T47D (cell line): Measurements from ENCODE around the gene CLIC1.

Source experiments
- DNase-seq, 2 experiments: peaks; one replicate each; pipeline versions ENCODE4 v3.0.0 to v3.0.0-alpha.2; 2011 to 2012; ENCODE audit warnings: low read depth in 1 of 2, low spot score in 1 of 2
- JUND ChIP-seq: IDR thresholded peaks from 2 replicates; pipeline ENCODE4 v1.6.1; 2012; ENCODE audit warnings: low read depth
- in situ Hi-C: cut with HindIII; loops from 2 replicates; pipeline ENCODE4 v1.10.0; 2016; ENCODE audit warnings: low sequenced_read_pairs, low pct_unique_long_range_greater_than_20kb

CLIC1 gene

DNA sequence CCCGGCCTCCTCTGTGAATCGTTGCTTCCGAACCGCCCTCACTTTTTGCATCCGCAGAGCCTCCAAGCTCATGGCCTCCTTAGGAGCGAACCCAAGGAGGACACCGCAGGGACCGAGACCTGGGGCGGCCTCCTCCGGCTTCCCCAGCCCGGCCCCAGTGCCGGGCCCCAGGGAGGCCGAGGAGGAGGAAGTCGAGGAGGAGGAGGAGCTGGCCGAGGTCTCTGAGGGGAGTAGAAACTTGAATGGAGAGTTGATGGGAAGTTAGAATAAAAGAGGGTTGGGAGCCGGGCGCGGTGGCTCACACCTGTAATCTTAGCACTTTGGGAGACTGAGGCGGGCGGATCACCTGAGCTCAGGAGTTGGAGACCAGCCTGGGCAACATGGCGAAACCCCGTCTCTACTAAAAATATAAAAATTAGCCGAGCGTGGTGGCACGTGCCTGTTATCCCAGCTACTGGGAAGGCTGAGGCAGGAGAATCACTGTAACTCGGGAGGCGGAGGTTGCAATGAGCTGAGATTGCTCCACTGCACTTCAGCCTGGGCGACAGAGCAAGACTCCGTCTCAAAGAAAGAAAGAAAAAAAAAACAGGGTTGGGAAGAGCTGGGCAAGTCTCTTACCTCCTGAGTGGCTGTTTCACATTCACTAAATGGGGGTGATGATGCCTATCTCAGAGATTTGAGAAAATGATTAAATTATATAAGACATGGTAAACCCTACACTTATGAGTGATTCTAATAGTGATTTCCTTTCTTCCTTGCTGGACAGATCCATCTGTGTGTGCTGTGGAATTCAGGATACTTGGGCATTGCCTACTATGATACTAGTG lies 4.3 kb upstream of the CLIC1 start:
- no peak for TF ChIP-seq JUND
- in situ Hi-C loops, result no loop called here
- DNase-seq, result no peak

DNA sequence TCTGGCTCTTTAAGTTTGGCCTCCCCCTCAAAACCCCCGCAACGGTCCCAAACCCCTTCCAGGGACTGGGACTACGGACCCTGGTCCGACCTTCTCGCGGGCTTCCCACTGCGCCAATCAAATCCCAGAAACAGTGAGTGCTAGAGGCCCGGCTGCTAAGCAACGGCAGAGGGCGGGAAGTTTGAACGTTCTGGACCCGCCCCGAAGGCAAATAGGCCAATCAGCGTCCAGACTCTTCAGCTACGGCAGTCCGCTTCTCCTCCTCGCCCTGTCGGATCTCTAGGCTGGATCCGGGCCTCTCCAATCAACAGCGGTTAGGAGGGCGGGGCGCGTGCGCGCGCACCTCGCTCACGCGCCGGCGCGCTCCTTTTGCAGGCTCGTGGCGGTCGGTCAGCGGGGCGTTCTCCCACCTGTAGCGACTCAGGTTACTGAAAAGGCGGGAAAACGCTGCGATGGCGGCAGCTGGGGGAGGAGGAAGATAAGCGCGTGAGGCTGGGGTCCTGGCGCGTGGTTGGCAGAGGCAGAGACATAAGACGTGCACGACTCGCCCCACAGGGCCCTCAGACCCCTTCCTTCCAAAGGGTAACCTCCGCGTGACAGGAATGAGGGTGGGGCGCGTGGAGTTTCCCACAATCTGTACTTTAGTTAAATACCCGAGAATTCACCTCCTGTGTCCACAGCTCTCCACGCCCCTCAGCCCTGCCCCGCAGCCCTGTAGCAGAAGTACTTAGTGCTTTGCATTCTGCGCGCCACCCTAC lies 3.5 kb upstream of the CLIC1 start, which contains the start of gene MSH5:
Gene MSH5 (plus strand): TSS at position 367 of the 758 bp plus-strand sequence. CDS start 462 bp downstream, outside the sequence.
- TF ChIP-seq JUND, result no peak
- in situ Hi-C loops, result no loop called here
- DNase-seq, result peak; percentile 95 to 99

GRCh38 chr6:31737991-31738979 lies 2.0 kb upstream of the CLIC1 start:
- TF ChIP-seq JUND, result no peak
- in situ Hi-C loops, result no loop called here
- DNase-seq, result peak in 1 of 2 experiments; percentile 76

GRCh38 chr6:31737315-31737990 lies 1.1 kb upstream of the CLIC1 start:
- in situ Hi-C loops, result no loop called here
- no peak for DNase-seq
- TF ChIP-seq JUND, result no peak

DNA sequence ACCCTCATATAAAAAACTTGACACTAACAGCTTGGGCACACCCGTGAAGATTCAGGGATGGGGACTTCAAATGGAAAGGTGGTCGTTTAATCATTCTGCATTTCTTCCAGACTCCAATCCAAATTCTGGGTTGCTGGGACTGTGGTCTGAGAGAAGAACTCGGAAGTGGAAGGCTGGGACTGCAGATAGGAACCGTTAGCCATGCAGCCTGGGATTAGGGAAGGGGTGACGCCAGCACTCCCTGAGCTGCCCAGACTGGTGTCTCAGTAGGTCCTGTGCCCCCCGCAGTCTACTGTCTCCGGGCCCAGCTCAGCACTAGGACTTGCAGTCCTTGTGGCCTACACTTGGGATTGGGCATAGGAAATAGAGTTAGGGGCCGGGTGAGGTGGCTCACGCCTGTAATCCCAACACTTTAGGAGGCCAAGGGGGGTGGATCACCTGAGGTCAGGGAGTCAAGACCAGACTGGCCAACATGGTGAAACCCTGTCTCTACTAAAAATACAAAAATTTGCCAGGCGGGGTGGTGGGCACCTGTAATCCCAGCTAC lies 511 bp upstream of the CLIC1 start:
- in situ Hi-C loops, result no loop called here
- no peak for DNase-seq
- TF ChIP-seq JUND, result no peak

DNA sequence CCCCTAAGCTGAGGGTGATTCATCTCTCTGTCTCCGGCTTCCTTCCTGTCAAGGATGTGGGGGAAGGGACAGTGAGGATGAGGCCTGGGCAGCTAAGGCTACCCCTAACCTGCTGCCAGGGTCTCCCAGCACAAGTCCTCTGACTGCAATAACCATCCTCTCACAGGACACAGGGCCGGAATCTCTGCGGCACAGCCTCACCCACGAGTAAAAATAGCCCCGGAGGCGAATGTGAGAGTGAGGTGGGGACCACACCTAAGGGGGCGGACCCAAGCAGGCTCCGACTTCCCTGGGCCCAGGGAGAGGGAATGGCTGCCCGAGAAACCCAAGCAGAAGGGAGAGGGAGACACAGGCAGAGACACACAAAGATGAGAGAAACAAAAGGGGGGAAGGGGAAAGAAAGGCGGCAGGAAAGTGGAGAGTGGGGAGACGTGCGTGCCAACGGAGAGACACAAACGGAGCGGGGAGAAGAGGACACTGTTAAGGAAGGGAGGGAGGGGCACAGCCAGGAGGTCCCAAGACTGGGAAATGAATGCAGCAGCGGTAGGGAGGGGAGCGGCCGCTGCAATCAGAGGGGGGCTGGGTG lies 1.4 kb downstream of the CLIC1 start:
- in situ Hi-C loops, result no loop called here
- no peak for TF ChIP-seq JUND
- DNase-seq, result peak in 1 of 2 experiments; percentile 40

GRCh38 chr6:31734247-31734820 lies 2.0 kb downstream of the CLIC1 start:
- DNase-seq, result no peak
- in situ Hi-C loops, result no loop called here
- no peak for TF ChIP-seq JUND

DNA sequence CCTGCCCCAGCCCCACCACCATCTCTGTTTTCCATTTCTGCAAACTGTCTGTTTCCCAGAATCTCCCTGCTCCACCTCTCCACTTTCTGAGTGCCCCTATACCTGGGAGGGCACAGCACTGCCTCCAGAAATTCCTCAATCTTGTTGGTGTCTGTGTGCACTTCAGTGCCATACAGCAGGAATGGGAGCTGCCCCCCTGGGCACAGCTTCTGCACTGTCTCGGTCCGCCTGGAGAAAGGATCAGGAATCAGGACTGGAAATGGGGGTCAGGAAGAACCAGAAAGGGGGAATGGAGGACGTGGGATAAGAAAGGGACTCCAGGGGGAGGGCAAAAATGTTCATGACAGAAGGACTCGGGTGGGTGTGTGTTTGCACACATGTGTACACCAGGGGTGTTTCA lies 2.6 kb downstream of the CLIC1 start:
- no peak for TF ChIP-seq JUND
- no peak for DNase-seq
- in situ Hi-C loops, result no loop called here

DNA sequence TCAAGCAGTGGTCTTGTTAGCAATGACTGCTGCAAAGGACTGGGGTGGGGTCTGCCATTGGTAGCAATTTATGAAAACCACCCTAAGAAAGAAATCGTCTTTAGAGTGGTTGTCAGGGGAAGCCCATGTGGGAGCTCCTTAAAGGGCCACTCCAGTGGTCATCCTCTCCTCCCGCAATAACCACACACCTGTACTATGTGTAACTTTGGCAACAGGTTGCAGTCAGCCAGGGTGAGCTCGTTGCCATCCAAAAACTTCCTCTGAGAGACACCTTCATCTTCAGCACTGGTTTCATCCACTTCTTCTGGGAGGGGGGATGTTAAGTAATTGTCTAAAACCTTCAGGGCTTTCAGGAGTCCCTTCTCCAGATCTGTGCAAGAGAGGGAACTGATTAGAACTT lies 4.3 kb downstream of the CLIC1 start:
- DNase-seq, result no peak
- no peak for TF ChIP-seq JUND
- in situ Hi-C loops, result no loop called here

- no peak for DNase-seq
- in situ Hi-C loops, result no loop called here
- no peak for TF ChIP-seq JUND
These were observed 5.7 kb downstream of the CLIC1 start for GRCh38 chr6:31730631-31731086.
